Measurements from ENCODE around the gene SPATC1L.

SPATC1L gene

DNA sequence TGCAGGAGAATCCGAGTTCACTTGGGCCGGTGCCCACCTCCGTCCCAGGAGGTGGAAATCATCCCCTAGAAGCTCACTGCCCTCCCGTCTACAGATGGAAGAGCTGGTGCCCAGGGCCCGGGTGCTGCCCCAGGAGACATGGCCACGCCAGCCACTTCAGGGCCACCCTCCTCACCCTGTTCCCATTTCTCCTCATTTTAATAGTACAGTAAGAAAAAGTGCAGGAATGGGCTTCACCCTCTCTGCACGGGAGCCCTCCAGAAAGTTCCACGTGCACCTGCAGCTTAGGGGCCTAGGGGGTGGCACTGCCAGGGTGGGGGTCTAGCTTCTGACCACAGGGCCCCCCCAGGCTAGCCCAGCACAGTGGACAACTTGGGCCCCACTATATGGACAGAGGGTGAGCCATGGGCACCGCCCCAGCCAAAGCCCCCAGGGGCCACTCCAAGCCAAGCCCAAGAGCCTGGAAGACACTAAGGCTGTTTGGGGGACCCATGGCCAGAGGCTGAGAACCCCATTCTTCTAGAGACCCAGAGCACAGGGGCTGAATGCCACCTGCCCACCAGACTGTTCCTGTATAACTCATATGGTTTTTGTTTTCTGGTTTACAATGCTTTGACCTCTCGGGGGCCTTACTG, 25.5 kb downstream of the SPATC1L start:
- Histone ChIP-seq H3K36me3 (ENCODE audit: control insufficient read depth, insufficient read depth, low read length) (no peaks in the 10 kb centered on the region), H3K9ac (ENCODE audit: low read length) (no peak overlapping the region), H3K27me3 (ENCODE audit: control insufficient read depth, insufficient read depth, low read length) (no peaks in the 10 kb centered on the region), H3K4me3 (ENCODE audit: low read length) (no peak overlapping the region), H3K9me3 (ENCODE audit: control insufficient read depth, low read length) (no peaks in the 10 kb centered on the region), H3K4me1 (ENCODE audit: control insufficient read depth, insufficient read depth, low read length) (no peaks in the 10 kb centered on the region)

GRCh38 chr21:46157987-46158451, 26.2 kb downstream of the SPATC1L start:
- Histone ChIP-seq H3K36me3 (ENCODE audit: control insufficient read depth, insufficient read depth, low read length) (no peaks in the 10 kb centered on the region), H3K9ac (ENCODE audit: low read length) (no peak overlapping the region), H3K27me3 (ENCODE audit: control insufficient read depth, insufficient read depth, low read length) (no peaks in the 10 kb centered on the region), H3K4me1 (ENCODE audit: control insufficient read depth, insufficient read depth, low read length) (peaks cover 7% of the 10 kb centered on the region), H3K9me3 (ENCODE audit: control insufficient read depth, low read length) (no peaks in the 10 kb centered on the region), H3K4me3 (ENCODE audit: low read length) (no peak overlapping the region)

DNA sequence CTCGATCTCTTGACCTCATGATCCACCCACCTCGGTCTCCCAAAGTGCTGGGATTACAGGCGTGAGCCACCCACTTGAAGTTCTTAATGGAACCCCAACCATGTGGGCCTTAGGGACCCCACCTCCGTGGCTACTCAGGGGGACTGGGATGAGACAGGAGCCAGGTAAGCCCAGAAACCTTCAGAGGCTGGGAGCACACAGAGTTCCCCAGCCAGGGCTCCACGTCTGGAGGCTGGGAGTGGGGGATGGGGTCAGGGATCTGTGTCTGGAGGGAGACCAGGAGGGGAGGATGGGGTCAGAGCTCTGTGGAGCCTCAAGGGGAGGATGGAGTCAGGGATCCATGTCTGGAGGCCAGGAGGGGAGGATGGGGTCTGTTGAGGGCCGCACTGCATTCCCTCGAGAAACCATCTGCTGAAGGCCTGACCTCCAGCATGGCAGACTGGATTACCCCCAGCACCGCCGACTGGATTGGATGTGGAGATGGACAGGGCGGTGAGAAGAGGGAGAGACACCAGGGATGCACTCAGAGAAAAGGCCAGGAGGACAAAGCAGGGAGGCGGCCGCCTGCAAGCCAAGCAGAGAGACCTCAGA, 26.8 kb downstream of the SPATC1L start:
- Histone ChIP-seq H3K36me3 (ENCODE audit: control insufficient read depth, insufficient read depth, low read length) (no peaks in the 10 kb centered on the region), H3K4me1 (ENCODE audit: control insufficient read depth, insufficient read depth, low read length) (peaks cover 10% of the 10 kb centered on the region), H3K9me3 (ENCODE audit: control insufficient read depth, low read length) (no peaks in the 10 kb centered on the region), H3K9ac (ENCODE audit: low read length) (no peak overlapping the region), H3K27me3 (ENCODE audit: control insufficient read depth, insufficient read depth, low read length) (no peaks in the 10 kb centered on the region), H3K4me3 (ENCODE audit: low read length) (no peak overlapping the region)

GRCh38 chr21:46156678-46157077, 27.6 kb downstream of the SPATC1L start:
- H3K9me3 ChIP-seq (ENCODE audit: control insufficient read depth, low read length) = no peaks in the 10 kb centered on the region
- no peak overlapping the region for H3K9ac ChIP-seq (ENCODE audit: low read length)
- H3K4me1 ChIP-seq (ENCODE audit: control insufficient read depth, insufficient read depth, low read length) = peaks cover 10% of the 10 kb centered on the region
- no peaks in the 10 kb centered on the region for H3K36me3 ChIP-seq (ENCODE audit: control insufficient read depth, insufficient read depth, low read length)
- no peaks in the 10 kb centered on the region for H3K27me3 ChIP-seq (ENCODE audit: control insufficient read depth, insufficient read depth, low read length)
- no peak overlapping the region for H3K4me3 ChIP-seq (ENCODE audit: low read length)

- no peaks in the 10 kb centered on the region for H3K27me3 ChIP-seq (ENCODE audit: control insufficient read depth, insufficient read depth, low read length)
- no peaks in the 10 kb centered on the region for H3K36me3 ChIP-seq (ENCODE audit: control insufficient read depth, insufficient read depth, low read length)
- H3K4me1 ChIP-seq (ENCODE audit: control insufficient read depth, insufficient read depth, low read length) = peaks cover 10% of the 10 kb centered on the region
- no peaks in the 10 kb centered on the region for H3K9me3 ChIP-seq (ENCODE audit: control insufficient read depth, low read length)
- H3K4me3 ChIP-seq (ENCODE audit: low read length) = no peak overlapping the region
- no peak overlapping the region for H3K9ac ChIP-seq (ENCODE audit: low read length)
Observed at GRCh38 chr21:46156378-46156645, 27.9 kb downstream of the SPATC1L start.

DNA sequence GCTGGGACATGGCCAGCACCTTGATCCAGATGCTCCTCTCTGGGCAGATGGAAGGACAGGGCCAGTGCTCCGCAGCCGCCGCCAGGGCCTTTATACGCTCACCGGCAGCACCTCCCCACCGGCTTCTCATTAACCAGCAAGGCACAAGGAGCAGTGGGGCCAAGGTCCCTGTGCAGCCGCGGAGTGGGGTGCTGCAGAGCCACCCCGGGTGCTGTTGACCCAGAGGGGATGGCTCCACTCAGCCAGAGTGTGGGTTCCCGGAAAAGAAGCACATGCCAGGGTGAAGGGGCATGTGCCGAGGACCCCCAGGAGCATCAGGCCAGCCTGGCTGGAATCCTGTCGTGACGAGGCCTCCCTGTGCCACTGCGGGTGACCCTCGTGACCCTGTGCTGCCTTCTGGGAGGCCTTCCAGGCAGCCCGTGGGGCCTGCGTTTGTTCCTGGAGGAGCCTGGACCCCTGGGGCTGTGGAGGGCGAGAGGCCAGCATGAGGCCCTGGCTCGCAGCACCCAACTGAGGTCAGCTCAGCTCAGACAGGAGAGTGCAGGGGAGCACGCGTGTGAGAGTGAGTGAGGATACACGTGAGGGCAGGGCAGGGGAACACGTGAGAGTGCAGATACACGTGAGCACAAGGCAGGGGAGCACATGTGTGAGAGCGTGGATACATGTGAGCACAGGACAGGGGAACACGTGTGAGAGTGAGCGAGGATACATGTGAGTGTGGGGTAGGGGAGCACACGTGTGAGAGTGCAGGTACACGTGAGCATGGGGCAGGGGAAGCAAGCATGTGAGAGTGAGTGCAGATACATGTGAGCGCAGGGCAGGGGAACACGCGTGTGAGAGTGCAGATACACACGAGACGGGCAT, 28.5 kb downstream of the SPATC1L start, which contains the start of gene FTCD:
Gene FTCD (minus strand): TSS at position 66 of the 864 bp plus-strand sequence. CDS start 56 bp downstream, at position 10.
- Histone ChIP-seq H3K27me3 (ENCODE audit: control insufficient read depth, insufficient read depth, low read length) (no peaks in the 10 kb centered on the region), H3K9me3 (ENCODE audit: control insufficient read depth, low read length) (no peaks in the 10 kb centered on the region), H3K4me1 (ENCODE audit: control insufficient read depth, insufficient read depth, low read length) (peaks cover 10% of the 10 kb centered on the region), H3K9ac (ENCODE audit: low read length) (no peak within 1 kb of the TSS), H3K36me3 (ENCODE audit: control insufficient read depth, insufficient read depth, low read length) (no peaks in the 10 kb centered on the region), H3K4me3 (ENCODE audit: low read length) (no peak within 1 kb of the TSS)

GRCh38 chr21:46154955-46155513, 29.2 kb downstream of the SPATC1L start:
- no peaks in the 10 kb centered on the region for H3K9me3 ChIP-seq (ENCODE audit: control insufficient read depth, low read length)
- H3K36me3 ChIP-seq (ENCODE audit: control insufficient read depth, insufficient read depth, low read length) = no peaks in the 10 kb centered on the region
- H3K4me3 ChIP-seq (ENCODE audit: low read length) = no peak overlapping the region
- H3K27me3 ChIP-seq (ENCODE audit: control insufficient read depth, insufficient read depth, low read length) = no peaks in the 10 kb centered on the region
- H3K4me1 ChIP-seq (ENCODE audit: control insufficient read depth, insufficient read depth, low read length) = peaks cover 10% of the 10 kb centered on the region
- H3K9ac ChIP-seq (ENCODE audit: low read length) = no peak overlapping the region

DNA sequence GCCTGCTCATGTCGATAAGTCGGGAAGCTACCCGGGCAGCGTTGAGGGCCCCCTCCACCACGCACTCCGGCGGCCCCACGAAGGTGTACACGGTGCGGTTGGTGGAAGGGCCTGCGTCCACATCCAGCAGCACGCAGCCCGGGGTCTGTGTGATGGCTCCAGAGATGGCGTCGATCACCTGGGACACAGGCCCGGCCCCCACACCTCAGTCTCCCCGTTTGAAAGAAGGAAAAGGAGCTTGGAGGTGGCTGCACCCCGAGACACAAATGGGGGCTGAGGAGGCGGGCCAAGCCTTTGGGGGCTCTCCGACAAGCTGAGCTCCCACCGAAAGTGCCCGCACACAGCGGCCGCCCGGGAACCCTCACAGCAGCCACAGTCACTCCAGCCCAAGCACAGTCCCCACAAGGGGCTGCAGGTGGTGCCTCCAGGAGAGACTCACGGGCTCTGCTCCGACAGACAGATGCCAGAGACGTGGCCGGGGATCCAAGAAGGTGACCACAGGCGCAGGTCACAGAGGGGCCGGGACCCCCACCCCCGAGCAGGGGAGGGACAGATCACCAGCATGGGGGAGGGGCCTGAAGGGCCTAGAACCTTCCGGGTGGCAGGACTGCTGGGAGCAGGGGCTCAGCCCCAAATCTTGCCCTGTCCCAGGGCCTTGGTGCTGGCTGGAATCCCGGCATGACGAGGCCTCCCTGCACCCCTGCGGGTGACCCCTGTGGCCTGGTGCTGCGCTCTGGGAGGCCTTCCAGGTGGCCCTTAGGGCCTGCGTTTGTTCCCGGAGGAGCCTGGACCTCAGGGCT, 29.9 kb downstream of the SPATC1L start:
- Histone ChIP-seq H3K9me3 (ENCODE audit: control insufficient read depth, low read length) (no peaks in the 10 kb centered on the region), H3K4me3 (ENCODE audit: low read length) (no peak overlapping the region), H3K9ac (ENCODE audit: low read length) (no peak overlapping the region), H3K27me3 (ENCODE audit: control insufficient read depth, insufficient read depth, low read length) (no peaks in the 10 kb centered on the region), H3K36me3 (ENCODE audit: control insufficient read depth, insufficient read depth, low read length) (no peaks in the 10 kb centered on the region), H3K4me1 (ENCODE audit: control insufficient read depth, insufficient read depth, low read length) (peaks cover 10% of the 10 kb centered on the region)

GRCh38 chr21:46153247-46154154, 30.8 kb downstream of the SPATC1L start:
- Histone ChIP-seq H3K9ac (ENCODE audit: low read length) (peak overlapping the region; percentile 62), H3K4me1 (ENCODE audit: control insufficient read depth, insufficient read depth, low read length) (peaks cover 10% of the 10 kb centered on the region)

GRCh38 chr21:46152927-46153246, 31.4 kb downstream of the SPATC1L start:
- H3K4me3 ChIP-seq (ENCODE audit: low read length) = no peak overlapping the region
- H3K4me1 ChIP-seq (ENCODE audit: control insufficient read depth, insufficient read depth, low read length) = peaks cover 10% of the 10 kb centered on the region
- no peaks in the 10 kb centered on the region for H3K27me3 ChIP-seq (ENCODE audit: control insufficient read depth, insufficient read depth, low read length)
- H3K9ac ChIP-seq (ENCODE audit: low read length) = peak overlapping the region; percentile 62
- no peaks in the 10 kb centered on the region for H3K36me3 ChIP-seq (ENCODE audit: control insufficient read depth, insufficient read depth, low read length)
- H3K9me3 ChIP-seq (ENCODE audit: control insufficient read depth, low read length) = no peaks in the 10 kb centered on the region

More at GRCh38 chr21:46153247-46154154, 30.8 kb downstream of the SPATC1L start:
- Histone ChIP-seq H3K9me3 (ENCODE audit: control insufficient read depth, low read length) (no peaks in the 10 kb centered on the region), H3K36me3 (ENCODE audit: control insufficient read depth, insufficient read depth, low read length) (no peaks in the 10 kb centered on the region), H3K27me3 (ENCODE audit: control insufficient read depth, insufficient read depth, low read length) (no peaks in the 10 kb centered on the region), H3K4me3 (ENCODE audit: low read length) (peak overlapping the region; percentile 14)
